Adipocyte (in vitro differentiated cells): ENCODE measurements around the gene RGS13.
A peak's percentile ranks its signal among the peaks of the same experiment; 100 is the strongest.

Experiments used
- DNase-seq: peaks from one replicate; pipeline ENCODE4 v3.0.0-alpha.2; 2015; ENCODE audit warnings: low read depth
- H3K27me3 ChIP-seq: replicated peaks from 2 replicates; pipeline ENCODE4 v1.7.0; 2013; ENCODE audit warnings: mild to moderate bottlenecking, low read length, moderate library complexity; ENCODE audit not compliant: control insufficient read depth, insufficient read depth
- H3K36me3 ChIP-seq: 2 replicates; pipeline ENCODE4 v1.7.0; 2013; ENCODE audit warnings: low read length, mild to moderate bottlenecking, moderate library complexity; ENCODE audit not compliant: control insufficient read depth, insufficient read depth, severe bottlenecking
- H3K4me1 ChIP-seq: 2 replicates; pipeline ENCODE4 v1.7.0; 2013; ENCODE audit warnings: mild to moderate bottlenecking, low read length, moderate library complexity; ENCODE audit not compliant: control insufficient read depth, insufficient read depth
- H3K4me3 ChIP-seq: 2 replicates; pipeline ENCODE4 v1.7.0; 2013; ENCODE audit warnings: mild to moderate bottlenecking, low read length, moderate library complexity
- H3K9ac ChIP-seq: 2 replicates; pipeline ENCODE4 v1.7.0; 2013; ENCODE audit warnings: mild to moderate bottlenecking, low read length, moderate library complexity
- H3K9me3 ChIP-seq: 2 replicates; pipeline ENCODE4 v1.7.0; 2013; ENCODE audit warnings: mild to moderate bottlenecking, low read length, moderate library complexity; ENCODE audit not compliant: control insufficient read depth

The RGS13 gene

GRCh38 chr1:192635939-192636338 lies at the start of gene RGS13:
Gene RGS13, plus strand, starts transcription at chr1:192636147. Its CDS starts 8,188 bp downstream, at chr1:192644335.
- no peak for DNase-seq
- H3K4me3 ChIP-seq: no peak within 1 kb of the TSS
- H3K36me3 ChIP-seq: no peaks in the 10 kb centered on the region
- no peaks in the 10 kb centered on the region for H3K27me3 ChIP-seq
- H3K9ac ChIP-seq: no peak within 1 kb of the TSS
- H3K9me3 ChIP-seq: no peaks in the 10 kb centered on the region
- H3K4me1 ChIP-seq: peaks cover 25% of the 10 kb centered on the region

GRCh38 chr1:192587386-192588266 lies 48.3 kb upstream of the RGS13 start:
- H3K4me1 ChIP-seq: peaks cover 3% of the 10 kb centered on the region
- no peak overlapping the region for H3K9ac ChIP-seq
- no peak for DNase-seq
- no peaks in the 10 kb centered on the region for H3K36me3 ChIP-seq
- H3K9me3 ChIP-seq: no peaks in the 10 kb centered on the region
- H3K4me3 ChIP-seq: no peak overlapping the region
- H3K27me3 ChIP-seq: no peaks in the 10 kb centered on the region

GRCh38 chr1:192588546-192588945 lies 47.4 kb upstream of the RGS13 start:
- Histone ChIP-seq H3K9me3 (no peaks in the 10 kb centered on the region), H3K4me3 (no peak overlapping the region), H3K4me1 (peaks cover 10% of the 10 kb centered on the region), H3K27me3 (no peaks in the 10 kb centered on the region), H3K9ac (no peak overlapping the region), H3K36me3 (no peaks in the 10 kb centered on the region)
- no peak for DNase-seq

- H3K27me3 ChIP-seq: no peaks in the 10 kb centered on the region
- H3K36me3 ChIP-seq: no peaks in the 10 kb centered on the region
- DNase-seq: peak; percentile 48
Observed at GRCh38 chr1:192589813-192590212, 46.1 kb upstream of the RGS13 start.

DNA sequence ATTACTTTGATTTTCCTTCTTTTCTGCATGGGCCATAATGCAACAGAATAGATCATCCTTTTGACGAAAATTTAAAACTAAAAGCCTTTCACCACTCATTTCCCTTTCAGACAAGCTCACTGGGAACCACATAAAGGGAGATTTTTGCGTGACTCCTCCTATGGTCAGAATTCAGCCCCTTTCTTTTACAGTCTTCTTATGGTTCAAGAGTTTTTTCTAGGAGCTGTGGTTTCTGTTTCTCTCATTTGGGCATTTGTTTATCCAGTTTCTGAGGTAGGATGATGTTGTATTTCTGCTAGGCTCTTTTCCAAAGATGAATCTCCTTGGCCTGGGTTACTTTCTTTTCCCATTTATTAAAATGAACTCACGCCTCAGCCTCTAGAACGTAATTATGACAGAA lies 43.4 kb upstream of the RGS13 start:
- no peak for DNase-seq
- Histone ChIP-seq H3K36me3 (no peaks in the 10 kb centered on the region), H3K9ac (no peak overlapping the region), H3K4me3 (no peak overlapping the region), H3K27me3 (no peaks in the 10 kb centered on the region), H3K4me1 (peaks cover 12% of the 10 kb centered on the region), H3K9me3 (no peaks in the 10 kb centered on the region)

More at GRCh38 chr1:192589813-192590212, 46.1 kb upstream of the RGS13 start:
- Histone ChIP-seq H3K4me1 (peaks cover 12% of the 10 kb centered on the region), H3K9ac (no peak overlapping the region), H3K4me3 (no peak overlapping the region), H3K9me3 (no peaks in the 10 kb centered on the region)

GRCh38 chr1:192592981-192593708 lies 42.8 kb upstream of the RGS13 start:
- H3K9me3 ChIP-seq: no peaks in the 10 kb centered on the region
- H3K27me3 ChIP-seq: no peaks in the 10 kb centered on the region

GRCh38 chr1:192595299-192595698 lies 40.6 kb upstream of the RGS13 start:
- Histone ChIP-seq H3K4me3 (no peak overlapping the region), H3K4me1 (peaks cover 12% of the 10 kb centered on the region), H3K9me3 (no peaks in the 10 kb centered on the region), H3K36me3 (no peaks in the 10 kb centered on the region), H3K9ac (no peak overlapping the region), H3K27me3 (no peaks in the 10 kb centered on the region)
- DNase-seq: no peak

More at GRCh38 chr1:192592981-192593708, 42.8 kb upstream of the RGS13 start:
- peak; percentile 21 for DNase-seq
- H3K4me1 ChIP-seq: peaks cover 12% of the 10 kb centered on the region
- no peaks in the 10 kb centered on the region for H3K36me3 ChIP-seq
- H3K9ac ChIP-seq: no peak overlapping the region
- no peak overlapping the region for H3K4me3 ChIP-seq

- Histone ChIP-seq H3K27me3 (no peaks in the 10 kb centered on the region), H3K4me3 (no peak overlapping the region), H3K9me3 (no peaks in the 10 kb centered on the region), H3K9ac (no peak overlapping the region), H3K36me3 (no peaks in the 10 kb centered on the region), H3K4me1 (peaks cover 7% of the 10 kb centered on the region)
- DNase-seq: no peak
Observed at GRCh38 chr1:192598589-192598988, 37.4 kb upstream of the RGS13 start.

GRCh38 chr1:192600275-192600674 lies 35.7 kb upstream of the RGS13 start:
- Histone ChIP-seq H3K4me3 (no peak overlapping the region), H3K36me3 (no peaks in the 10 kb centered on the region), H3K27me3 (no peaks in the 10 kb centered on the region), H3K9ac (no peak overlapping the region), H3K9me3 (no peaks in the 10 kb centered on the region), H3K4me1 (peaks cover 5% of the 10 kb centered on the region)
- DNase-seq: no peak

GRCh38 chr1:192601143-192601542 lies 34.8 kb upstream of the RGS13 start:
- Histone ChIP-seq H3K4me1 (peaks cover 5% of the 10 kb centered on the region), H3K4me3 (no peak overlapping the region), H3K27me3 (no peaks in the 10 kb centered on the region), H3K9ac (no peak overlapping the region), H3K36me3 (no peaks in the 10 kb centered on the region), H3K9me3 (no peaks in the 10 kb centered on the region)
- no peak for DNase-seq

- H3K9ac ChIP-seq: no peak overlapping the region
- no peaks in the 10 kb centered on the region for H3K36me3 ChIP-seq
- no peak overlapping the region for H3K4me3 ChIP-seq
- DNase-seq: no peak
- peaks cover 5% of the 10 kb centered on the region for H3K4me1 ChIP-seq
- no peaks in the 10 kb centered on the region for H3K9me3 ChIP-seq
- H3K27me3 ChIP-seq: no peaks in the 10 kb centered on the region
Observed at GRCh38 chr1:192601567-192601966, 34.4 kb upstream of the RGS13 start.
